ENCODE measurements around the gene MCC.

The MCC gene

DNA sequence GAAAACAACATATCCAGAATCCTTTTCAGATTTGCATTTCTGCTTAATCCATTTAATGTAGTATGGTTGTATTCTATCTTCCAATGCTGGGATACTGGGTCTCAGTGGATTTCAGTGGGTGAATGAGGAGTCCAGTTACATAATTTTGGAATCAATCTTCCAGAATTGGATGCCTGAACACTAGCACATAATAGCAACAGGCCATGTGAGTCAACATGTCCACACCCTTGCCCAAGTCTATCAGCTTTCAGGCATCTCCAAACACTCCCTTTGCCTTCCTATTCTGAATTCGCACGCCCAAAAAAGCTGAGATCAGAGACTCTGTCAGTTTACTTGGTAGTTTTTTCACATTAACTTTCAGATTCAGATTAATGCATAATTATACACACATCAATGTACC, 256.0 kb downstream of the MCC start:
- Histone ChIP-seq H3K36me3 (ENCODE audit: control insufficient read depth, insufficient read depth, low read length) (no peaks in the 10 kb centered on the region), H3K4me3 (replicated peaks; ENCODE audit: low read depth, low read length) (no peak overlapping the region), H3K27me3 (replicated peaks; ENCODE audit: control insufficient read depth, insufficient read depth, low read length) (no peaks in the 10 kb centered on the region; the same call in none of the 2 replicates)
- no peak for DNase-seq (ENCODE audit: extremely low read depth, insufficient read length)
- TF ChIP-seq, protein P1, sequence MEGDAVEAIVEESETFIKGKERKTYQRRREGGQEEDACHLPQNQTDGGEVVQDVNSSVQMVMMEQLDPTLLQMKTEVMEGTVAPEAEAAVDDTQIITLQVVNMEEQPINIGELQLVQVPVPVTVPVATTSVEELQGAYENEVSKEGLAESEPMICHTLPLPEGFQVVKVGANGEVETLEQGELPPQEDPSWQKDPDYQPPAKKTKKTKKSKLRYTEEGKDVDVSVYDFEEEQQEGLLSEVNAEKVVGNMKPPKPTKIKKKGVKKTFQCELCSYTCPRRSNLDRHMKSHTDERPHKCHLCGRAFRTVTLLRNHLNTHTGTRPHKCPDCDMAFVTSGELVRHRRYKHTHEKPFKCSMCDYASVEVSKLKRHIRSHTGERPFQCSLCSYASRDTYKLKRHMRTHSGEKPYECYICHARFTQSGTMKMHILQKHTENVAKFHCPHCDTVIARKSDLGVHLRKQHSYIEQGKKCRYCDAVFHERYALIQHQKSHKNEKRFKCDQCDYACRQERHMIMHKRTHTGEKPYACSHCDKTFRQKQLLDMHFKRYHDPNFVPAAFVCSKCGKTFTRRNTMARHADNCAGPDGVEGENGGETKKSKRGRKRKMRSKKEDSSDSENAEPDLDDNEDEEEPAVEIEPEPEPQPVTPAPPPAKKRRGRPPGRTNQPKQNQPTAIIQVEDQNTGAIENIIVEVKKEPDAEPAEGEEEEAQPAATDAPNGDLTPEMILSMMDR (IDR thresholded peaks at IDR 0.05; ENCODE audit: insufficient read depth, low read length, poor library complexity, severe bottlenecking): no peak

DNA sequence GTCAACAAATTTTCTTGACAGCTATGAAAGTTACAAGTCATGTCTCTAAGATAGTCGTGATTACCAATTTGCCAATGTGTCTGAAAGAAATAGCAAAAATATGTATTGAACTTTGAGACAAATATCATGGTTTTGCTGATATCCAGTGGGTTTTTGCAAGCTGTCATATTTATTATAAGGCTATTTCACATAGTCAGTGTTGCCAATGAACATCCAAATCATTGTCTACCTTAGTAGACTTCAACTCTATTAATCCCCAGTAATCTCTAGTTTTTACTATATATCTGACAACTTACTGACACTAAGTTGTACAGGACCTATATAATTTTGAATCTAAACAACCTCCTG, 256.6 kb downstream of the MCC start:
- H3K36me3 ChIP-seq (ENCODE audit: control insufficient read depth, insufficient read depth, low read length): no peaks in the 10 kb centered on the region
- no peak for DNase-seq (ENCODE audit: extremely low read depth, insufficient read length)
- no peaks in the 10 kb centered on the region; the same call in none of the 2 replicates for H3K27me3 ChIP-seq (replicated peaks; ENCODE audit: control insufficient read depth, insufficient read depth, low read length)
- TF ChIP-seq, protein P1 (IDR thresholded peaks at IDR 0.05; ENCODE audit: insufficient read depth, low read length, poor library complexity, severe bottlenecking): no peak
- no peak overlapping the region for H3K4me3 ChIP-seq (replicated peaks; ENCODE audit: low read depth, low read length)

DNA sequence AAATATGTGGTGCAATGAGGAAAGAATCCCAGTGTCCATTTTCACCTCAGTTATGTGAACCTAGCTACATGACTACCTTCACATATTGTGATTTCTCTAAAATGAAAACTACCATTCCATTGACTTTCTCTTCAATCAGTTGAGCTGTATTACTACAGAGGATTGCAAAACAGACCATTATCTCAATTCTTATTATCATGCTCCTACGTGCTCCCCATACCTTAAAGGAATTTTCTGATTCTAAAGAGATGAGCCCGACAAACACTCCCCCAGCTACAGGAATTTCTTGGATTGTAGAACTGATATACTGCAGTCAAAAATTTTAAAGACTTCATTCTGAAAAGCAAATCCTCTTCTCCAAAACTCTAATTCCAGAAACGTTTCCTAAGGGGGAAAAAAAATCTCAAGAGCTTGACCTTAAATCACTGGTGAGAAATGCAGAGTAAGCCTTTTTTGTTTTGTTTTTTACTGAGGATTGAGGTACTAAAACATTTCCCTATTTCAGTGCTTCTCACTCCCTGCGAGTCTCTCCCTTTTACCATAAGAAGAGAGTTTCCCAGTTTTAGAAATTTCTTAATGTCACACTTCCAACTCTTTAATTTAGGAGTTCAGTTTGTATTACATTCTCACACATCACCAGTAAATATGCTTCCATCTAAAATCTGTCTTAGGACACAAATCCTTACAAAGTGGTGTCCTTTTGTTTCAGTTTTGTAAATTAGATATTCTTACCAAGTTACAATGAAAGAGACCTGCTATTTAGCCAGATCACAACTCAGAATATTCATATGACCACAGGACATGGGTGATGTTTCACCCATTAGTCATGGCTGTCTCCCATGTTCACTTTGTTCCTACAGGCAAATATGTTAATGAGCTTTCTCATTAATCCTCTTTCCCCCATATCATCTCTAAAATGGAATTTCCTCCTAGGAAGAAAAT, 257.3 kb downstream of the MCC start:
- Histone ChIP-seq H3K4me3 (replicated peaks; ENCODE audit: low read depth, low read length) (no peak overlapping the region), H3K27me3 (replicated peaks; ENCODE audit: control insufficient read depth, insufficient read depth, low read length) (no peaks in the 10 kb centered on the region; the same call in none of the 2 replicates), H3K36me3 (ENCODE audit: control insufficient read depth, insufficient read depth, low read length) (no peaks in the 10 kb centered on the region)
- TF ChIP-seq, protein P1 (IDR thresholded peaks at IDR 0.05; ENCODE audit: insufficient read depth, low read length, poor library complexity, severe bottlenecking): no peak
- no peak for DNase-seq (ENCODE audit: extremely low read depth, insufficient read length)

DNA sequence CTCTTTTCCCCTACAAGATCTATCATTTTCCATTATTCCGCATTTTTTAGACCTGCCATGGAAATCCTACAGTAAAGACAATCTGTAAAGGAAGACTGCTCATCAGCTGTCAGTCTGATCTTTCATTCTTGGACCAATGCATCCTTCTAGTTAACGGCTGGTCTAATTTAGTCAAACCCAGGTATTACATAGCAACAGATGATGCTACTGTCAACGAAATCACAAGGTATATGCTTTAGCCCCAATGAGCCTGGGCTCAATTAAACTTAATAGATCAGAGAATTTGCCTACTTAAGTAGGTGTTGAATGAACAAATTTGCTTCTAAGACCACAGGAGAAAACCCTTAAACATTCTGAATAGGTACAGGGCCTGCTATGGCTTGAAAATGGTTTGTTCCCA, 260.5 kb downstream of the MCC start:
- no peaks in the 10 kb centered on the region for H3K36me3 ChIP-seq (ENCODE audit: control insufficient read depth, insufficient read depth, low read length)
- H3K4me3 ChIP-seq (replicated peaks; ENCODE audit: low read depth, low read length): no peak overlapping the region
- TF ChIP-seq, protein P1 (IDR thresholded peaks at IDR 0.05; ENCODE audit: insufficient read depth, low read length, poor library complexity, severe bottlenecking): no peak
- H3K27me3 ChIP-seq (replicated peaks; ENCODE audit: control insufficient read depth, insufficient read depth, low read length): no peaks in the 10 kb centered on the region; the same call in none of the 2 replicates
- no peak for DNase-seq (ENCODE audit: extremely low read depth, insufficient read length)

DNA sequence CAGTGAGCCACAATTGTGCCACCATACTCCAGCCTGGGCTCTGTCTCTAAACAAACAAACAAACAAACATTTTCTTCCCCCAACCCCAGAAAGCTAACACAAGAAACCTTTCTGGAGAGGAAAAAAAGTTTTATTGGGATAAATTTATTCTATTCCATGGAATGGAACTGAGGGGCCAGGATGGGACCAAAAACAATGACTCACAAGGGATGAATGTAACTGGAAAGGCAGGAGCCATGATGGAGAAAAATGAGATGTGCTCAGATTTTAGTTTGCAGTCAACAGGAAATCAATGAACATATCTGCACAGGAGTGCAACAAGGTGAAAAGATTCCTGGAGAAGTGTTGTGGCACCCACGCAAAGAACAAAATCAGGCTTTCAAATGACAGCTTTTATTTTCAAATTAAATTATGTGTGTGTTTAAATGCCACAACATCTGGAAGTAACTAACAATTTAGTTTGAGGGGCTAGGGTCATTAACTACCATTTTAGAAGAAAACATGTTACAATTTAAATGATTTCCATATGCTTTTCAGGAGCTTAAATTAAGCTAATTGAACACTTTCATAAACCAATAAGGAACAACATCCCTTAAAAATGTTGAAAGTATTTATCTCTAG, 262.0 kb downstream of the MCC start:
- no peaks in the 10 kb centered on the region; the same call in none of the 2 replicates for H3K27me3 ChIP-seq (replicated peaks; ENCODE audit: control insufficient read depth, insufficient read depth, low read length)
- no peaks in the 10 kb centered on the region for H3K36me3 ChIP-seq (ENCODE audit: control insufficient read depth, insufficient read depth, low read length)
- no peak overlapping the region for H3K4me3 ChIP-seq (replicated peaks; ENCODE audit: low read depth, low read length)
- TF ChIP-seq, protein P1 (IDR thresholded peaks at IDR 0.05; ENCODE audit: insufficient read depth, low read length, poor library complexity, severe bottlenecking): no peak
- no peak for DNase-seq (ENCODE audit: extremely low read depth, insufficient read length)

Data from GM06990 (cell line).